GM12878 (cell line): ENCODE results near the gene GALR1. TPM values are rescaled to one million over a fixed set of nuclear protein-coding genes. Genes with fewer than 3 reads are reported as not detected.

ENCODE experiments used
- ATAC-seq: fragments of 200-7000 bp; cut with Tn5 transposase; 3 replicates; pipeline ENCODE4 v1.9.1; 2020; ENCODE audit warnings: mild to moderate bottlenecking, moderate library complexity
- BruUV-seq: library from RNA; stranded (reverse); fragments of 400-500 nt; replicated peaks from 2 replicates; lab custom pipeline; 2021; lab: Mats Ljungman, UMichigan
- CTCF ChIA-PET: fragments of 300-600 bp; sonication (Branson Sonifier 250); formaldehyde crosslinking; extraction: SDS; loops from one replicate; lab custom pipeline; 2021; ENCODE audit warnings: inconsistent platforms; lab: Yijun Ruan, JAX
- POLR2A ChIA-PET: fragments of 350-600 bp; formaldehyde crosslinking; extraction: SDS; loops from one replicate; lab custom pipeline; 2021; ENCODE audit warnings: inconsistent platforms; lab: Charles Lee
- RAD21 ChIA-PET: fragments of 300-600 bp; sonication (Branson Sonifier 250); formaldehyde crosslinking; loops from one replicate; lab custom pipeline; 2023; ENCODE audit warnings: antibody characterized with exemption; ENCODE audit not compliant: unreplicated experiment; lab: Charles Lee
- SMC1A ChIA-PET: fragments of 300-600 bp; sonication (Branson Sonifier 250); formaldehyde crosslinking; loops from one replicate; lab custom pipeline; 2023; ENCODE audit not compliant: unreplicated experiment, uncharacterized antibody; lab: Charles Lee
- DNase-seq: peaks from one replicate; pipeline ENCODE4 v3.0.0-alpha.2; 2011; ENCODE audit warnings: low read depth, low spot score
- FAIRE-seq: peaks from 3 replicates; lab custom pipeline; 2011; peaks lifted over from hg19 to GRCh38; lab: Jason Lieb, UNC
- H2AFZ ChIP-seq: 2 replicates; pipeline ENCODE4 v1.6.0; 2011; ENCODE audit warnings: low read depth, low read length, control low read depth; ENCODE audit not compliant: control insufficient read depth
- H3K27ac ChIP-seq: 2 replicates; pipeline ENCODE4 v1.5.1; 2011; ENCODE audit warnings: control low read depth; ENCODE audit not compliant: control insufficient read depth, insufficient read depth
- H3K27me3 ChIP-seq, 2 experiments: replicated peaks in 1 of 2; 2 replicates each; pipeline versions ENCODE4 v1.6.0 to v1.6.1; 2011; ENCODE audit warnings: low read length in 1 of 2; ENCODE audit not compliant: control insufficient read depth in 2 of 2, insufficient read depth in 2 of 2
- H3K36me3 ChIP-seq, 2 experiments: 2 replicates each; pipeline ENCODE4 v1.5.1; 2011; ENCODE audit warnings: low read length in 1 of 2; ENCODE audit not compliant: control insufficient read depth in 2 of 2, insufficient read depth in 2 of 2
- H3K4me1 ChIP-seq: 2 replicates; pipeline ENCODE4 v1.6.1; 2011; ENCODE audit warnings: mild to moderate bottlenecking, low read length, moderate library complexity, mixed read lengths; ENCODE audit not compliant: control insufficient read depth, insufficient read depth
- H3K4me2 ChIP-seq: 2 replicates; pipeline ENCODE4 v1.6.0; 2011; ENCODE audit warnings: control low read depth; ENCODE audit not compliant: control insufficient read depth, insufficient read depth
- H3K4me3 ChIP-seq: fragments of 200-600 bp; sonication (generic); 2 replicates; pipeline ENCODE4 v1.5.1; 2016
- H3K79me2 ChIP-seq: 2 replicates; pipeline ENCODE4 v1.6.0; 2011; ENCODE audit warnings: low read length; ENCODE audit not compliant: control insufficient read depth, insufficient read depth
- H3K9ac ChIP-seq: 2 replicates; pipeline ENCODE4 v1.8.0; 2011; ENCODE audit warnings: low read length, control low read depth, mixed read lengths; ENCODE audit not compliant: control insufficient read depth, insufficient read depth
- H3K9me3 ChIP-seq: replicated peaks from 3 replicates; pipeline ENCODE4 v1.5.1; 2011; ENCODE audit warnings: mild to moderate bottlenecking, low read length; ENCODE audit not compliant: control insufficient read depth, insufficient read depth
- H4K20me1 ChIP-seq: 2 replicates; pipeline ENCODE4 v1.6.0; 2011; ENCODE audit not compliant: control insufficient read depth, insufficient read depth
- BCLAF1 ChIP-seq: fragments of 450-650 bp; IDR thresholded peaks from 2 replicates; pipeline ENCODE4 v1.6.1; 2017; ENCODE audit warnings: antibody characterized with exemption, mild to moderate bottlenecking, moderate library complexity
- CREM ChIP-seq: IDR thresholded peaks from 2 replicates; pipeline ENCODE4 v1.6.1; 2014; ENCODE audit warnings: antibody characterized with exemption, low read depth
- DPF2 ChIP-seq: fragments of 450-650 bp; IDR thresholded peaks from 2 replicates; pipeline ENCODE4 v1.6.1; 2017; ENCODE audit warnings: mild to moderate bottlenecking
- EGR1 ChIP-seq, 2 experiments: IDR thresholded peaks; 1 replicate in 1 of 2; 2 replicates in 1 of 2; pipeline ENCODE4 v1.6.1; 2011 to 2012; ENCODE audit warnings: low read depth in 2 of 2, low read length in 2 of 2, borderline replicate concordance in 1 of 2, mild to moderate bottlenecking in 1 of 2, moderate library complexity in 1 of 2
- ESRRA ChIP-seq: IDR thresholded peaks from 2 replicates; pipeline ENCODE4 v1.6.1; 2012; ENCODE audit warnings: mild to moderate bottlenecking, low read length, improper control_type of control experiment
- HDAC2 ChIP-seq: fragments of 200-600 bp; sonication (generic); IDR thresholded peaks from 2 replicates; pipeline ENCODE4 v1.6.1; 2017
- HDGF ChIP-seq: fragments of 450-650 bp; IDR thresholded peaks from 2 replicates; pipeline ENCODE4 v1.6.1; 2016; ENCODE audit warnings: antibody characterized with exemption
- IKZF1 ChIP-seq: fragments of 450-650 bp; conservative IDR thresholded peaks from 2 replicates; pipeline ENCODE4 v1.6.1; 2017; ENCODE audit warnings: antibody characterized with exemption, mild to moderate bottlenecking
- MEF2A ChIP-seq: IDR thresholded peaks from 2 replicates; pipeline ENCODE4 v1.6.1; 2011; ENCODE audit warnings: low read depth, mild to moderate bottlenecking, low read length, moderate library complexity; ENCODE audit not compliant: insufficient read depth
- MEF2B ChIP-seq: fragments of 450-650 bp; IDR thresholded peaks from 2 replicates; pipeline ENCODE4 v1.6.1; 2018; ENCODE audit warnings: mild to moderate bottlenecking, moderate library complexity; ENCODE audit not compliant: partially characterized antibody, poor library complexity, severe bottlenecking
- NKRF ChIP-seq: fragments of 450-650 bp; conservative IDR thresholded peaks from 2 replicates; pipeline ENCODE4 v1.6.1; 2017; ENCODE audit warnings: mild to moderate bottlenecking, moderate library complexity
- NRF1 ChIP-seq: conservative IDR thresholded peaks from 2 replicates; pipeline ENCODE4 v1.6.1; 2011; ENCODE audit warnings: mild to moderate bottlenecking, low read depth, low read length, improper control_type of control experiment
- PAX5 ChIP-seq: IDR thresholded peaks from 2 replicates; pipeline ENCODE4 v1.6.1; 2011; ENCODE audit warnings: low read depth, low read length, borderline replicate concordance
- POLR2A ChIP-seq: IDR thresholded peaks from 2 replicates; pipeline ENCODE4 v1.6.1; 2011; ENCODE audit warnings: low read depth, mild to moderate bottlenecking, low read length
- SP1 ChIP-seq: IDR thresholded peaks from one replicate; pipeline ENCODE4 v1.6.1; 2011; ENCODE audit warnings: low read depth, low read length
- SREBF2 ChIP-seq: IDR thresholded peaks from 2 replicates; pipeline ENCODE4 v1.6.1; 2012; ENCODE audit warnings: mild to moderate bottlenecking, low read length
- SUPT20H ChIP-seq: IDR thresholded peaks from 2 replicates; pipeline ENCODE4 v1.6.1; 2011; ENCODE audit warnings: low read depth, mild to moderate bottlenecking, low read length, moderate library complexity, borderline replicate concordance; ENCODE audit not compliant: control insufficient read depth
- USF2 ChIP-seq: IDR thresholded peaks from 2 replicates; pipeline ENCODE4 v1.6.1; 2011; ENCODE audit warnings: low read depth, low read length, improper control_type of control experiment, borderline replicate concordance
- WGBS: methylation state at CpG from one replicate; pipeline ENCODE4 v1.1.6; 2016; ENCODE audit warnings: low lambda C conversion rate; ENCODE audit not compliant: insufficient replicate concordance, insufficient coverage; ENCODE audit errors: missing lambda C conversion rate; 5-methylcytosine and 5-hydroxymethylcytosine counted together
- in situ Hi-C: fragments of 300-500 bp; cut with MboI; formaldehyde crosslinking; loops from 9 replicates; pipeline ENCODE4 v1.14.3; 2018; ENCODE audit warnings: mixed read lengths
- intact Hi-C: fragments of 100-400 bp; cut with micrococcal nuclease; formaldehyde crosslinking; loops from one replicate; pipeline ENCODE4 v1.14.2; 2022; ENCODE audit not compliant: unreplicated experiment
- polyA plus RNA-seq, 11 experiments: library from polyadenylated mRNA; depleted of rRNA in 4 of 11; unstranded in 6 of 11; stranded (reverse) in 5 of 11; fragments of >200 nt; fragmentation: Nextera tagmentation in 4 of 11; fragmentation: Illumina TruSeq in 1 of 11; extraction: Ambion mirVana in 4 of 11; extraction: Trizol in 1 of 11; gene quantifications; 1 replicate in 1 of 11; 2 replicates in 10 of 11; pipeline versions ENCODE4 v1.2.1 to v1.2.3, GENCODE V29; 2011 to 2016; ENCODE audit warnings: inconsistent platforms in 2 of 11, missing spikeins in 2 of 11, low read depth in 1 of 11
- total RNA-seq, 4 experiments: library from RNA; depleted of rRNA in 3 of 4; stranded (reverse); fragments of >200 nt in 3 of 4; fragmentation: Illumina TruSeq in 1 of 4; extraction: Trizol in 1 of 4; gene quantifications; 2 replicates each; pipeline versions ENCODE4 v1.2.1 to v1.2.3, GENCODE V29; 2013 to 2021
- TF ChIP-seq, protein P1 (sequence below): fragments of 450-650 bp; IDR thresholded peaks from 2 replicates; pipeline ENCODE4 v1.6.1; 2016; ENCODE audit warnings: mild to moderate bottlenecking

Gene GALR1
- total and polyA plus RNA-seq, 10 of the 15 experiments (the other 5 are each of a cell fraction or from before 2014, with no cell fraction given): not detected

- RAD21 ChIA-PET: no interaction called here
- WGBS: 1% methylated on average over 7 of the region's 7 CpGs
- no TSS peak for BruUV-seq
Measured at GRCh38 chr18:77300579-77300978, 50.9 kb downstream of the GALR1 start.

More at GRCh38 chr18:77300579-77300978, 50.9 kb downstream of the GALR1 start:
- no peak overlapping the region for H3K4me3 ChIP-seq
- no peaks in the 10 kb centered on the region for H3K36me3 ChIP-seq
- ATAC-seq (no peak), FAIRE-seq (no peak), DNase-seq (no peak)
- no peaks in the 10 kb centered on the region for H3K27me3 ChIP-seq
- H3K9ac ChIP-seq: no peak overlapping the region
- H3K9me3 ChIP-seq: no peaks in the 10 kb centered on the region
- H3K4me2 ChIP-seq: no peak overlapping the region
- H3K4me1 ChIP-seq: no peaks in the 10 kb centered on the region
- no peak overlapping the region for H3K27ac ChIP-seq
- no peaks in the 10 kb centered on the region for H3K79me2 ChIP-seq
- H2AFZ ChIP-seq: no peak overlapping the region
- intact Hi-C loops (no loop called here), in situ Hi-C loops (no loop called here)
- no peak for TF ChIP-seq CREM
- no peak for TF ChIP-seq HDAC2
- no peak for TF ChIP-seq NKRF
- TF ChIP-seq DPF2: no peak
- no peak for TF ChIP-seq HDGF
- no peak for TF ChIP-seq EGR1 (IDR thresholded peaks at IDR 0.05; ENCODE audit: borderline replicate concordance in 1 of 2, low read depth in 2 of 2, low read length in 2 of 2)
- no peak for TF ChIP-seq PAX5
- TF ChIP-seq SP1: no peak
- TF ChIP-seq SREBF2: no peak
- no peak for TF ChIP-seq ESRRA
- TF ChIP-seq USF2: no peak
- no peak for TF ChIP-seq SUPT20H
- TF ChIP-seq POLR2A: no peak
- TF ChIP-seq, protein P1, sequence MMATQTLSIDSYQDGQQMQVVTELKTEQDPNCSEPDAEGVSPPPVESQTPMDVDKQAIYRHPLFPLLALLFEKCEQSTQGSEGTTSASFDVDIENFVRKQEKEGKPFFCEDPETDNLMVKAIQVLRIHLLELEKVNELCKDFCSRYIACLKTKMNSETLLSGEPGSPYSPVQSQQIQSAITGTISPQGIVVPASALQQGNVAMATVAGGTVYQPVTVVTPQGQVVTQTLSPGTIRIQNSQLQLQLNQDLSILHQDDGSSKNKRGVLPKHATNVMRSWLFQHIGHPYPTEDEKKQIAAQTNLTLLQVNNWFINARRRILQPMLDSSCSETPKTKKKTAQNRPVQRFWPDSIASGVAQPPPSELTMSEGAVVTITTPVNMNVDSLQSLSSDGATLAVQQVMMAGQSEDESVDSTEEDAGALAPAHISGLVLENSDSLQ: no peak
- no peak for TF ChIP-seq MEF2B
- no peak for TF ChIP-seq MEF2A
- no peak for TF ChIP-seq BCLAF1
- TF ChIP-seq IKZF1: no peak
- TF ChIP-seq NRF1: no peak
- ChIA-PET CTCF (no interaction called here), POLR2A (no interaction called here), SMC1A (no interaction called here)
- H4K20me1 ChIP-seq: no peaks in the 10 kb centered on the region
